ENCODE data around the gene ZNF296. TPM values are rescaled to one million over a fixed set of nuclear protein-coding genes. Genes with fewer than 3 reads are reported as not detected.

Gene ZNF296
- total and polyA plus RNA-seq, 2 of the 13 experiments (the other 11 are each of a cell fraction or from before 2014, with no cell fraction given) = 0.26 to 0.62 TPM

- TF ChIP-seq KMT2A (CRISPR knock-in tag; IDR thresholded peaks at IDR 0.05) (peak; percentile 58; the same call in 1 of the 2 replicates), ARNT2 (CRISPR knock-in tag; IDR thresholded peaks at IDR 0.05; ENCODE audit: low read depth) (peak; percentile 88), MBD4 (IDR thresholded peaks at IDR 0.05; ENCODE audit: borderline replicate concordance, low read length) (no peak), ELF3 (CRISPR knock-in tag; IDR thresholded peaks at IDR 0.05) (peak; percentile 86), BRD4 (CRISPR knock-in tag; IDR thresholded peaks at IDR 0.05) (peak; percentile 85), KDM1A (CRISPR knock-in tag; IDR thresholded peaks at IDR 0.05) (no peak), CERS6 (CRISPR knock-in tag; IDR thresholded peaks at IDR 0.05) (no peak), ZNF549 (CRISPR knock-in tag; IDR thresholded peaks at IDR 0.05) (no peak), ZNF512B (CRISPR knock-in tag; IDR thresholded peaks at IDR 0.05; ENCODE audit: borderline replicate concordance) (no peak), ZFX (CRISPR knock-in tag; IDR thresholded peaks at IDR 0.05; ENCODE audit: low read depth) (peak; percentile 98), ZNF687 (CRISPR knock-in tag; IDR thresholded peaks at IDR 0.05) (peak; percentile 84), ISX (CRISPR knock-in tag; conservative IDR thresholded peaks at IDR 0.05) (0 out of 2 replicates have a peak, but pooled peaks have one; percentile 42), ISL2 (CRISPR knock-in tag; IDR thresholded peaks at IDR 0.05) (peak; percentile 73; the same call in 1 of the 2 replicates), NR2F6 (IDR thresholded peaks at IDR 0.05) (no peak), NR2F6 (CRISPR knock-in tag; IDR thresholded peaks at IDR 0.05) (no peak), ZNF879 (CRISPR knock-in tag; IDR thresholded peaks at IDR 0.05) (no peak), AFF4 (CRISPR knock-in tag; IDR thresholded peaks at IDR 0.05) (no peak), SYNCRIP (IDR thresholded peaks at IDR 0.05; ENCODE audit: insufficient read depth, low read depth, low read length) (no peak)
These were observed 37.1 kb downstream of the ZNF296 start, which contains the start of gene CLASRP (continued) for GRCh38 chr19:45038931-45039893.
